HG03432 (cell line): ENCODE results near the gene TCF4.

Experiments
- ATAC-seq: cut with Tn5 transposase; IDR thresholded peaks from one replicate; pipeline ENCODE4 v1.9.1; 2021; ENCODE audit warnings: mild to moderate bottlenecking, moderate library complexity; ENCODE audit not compliant: unreplicated experiment

The TCF4 gene

DNA sequence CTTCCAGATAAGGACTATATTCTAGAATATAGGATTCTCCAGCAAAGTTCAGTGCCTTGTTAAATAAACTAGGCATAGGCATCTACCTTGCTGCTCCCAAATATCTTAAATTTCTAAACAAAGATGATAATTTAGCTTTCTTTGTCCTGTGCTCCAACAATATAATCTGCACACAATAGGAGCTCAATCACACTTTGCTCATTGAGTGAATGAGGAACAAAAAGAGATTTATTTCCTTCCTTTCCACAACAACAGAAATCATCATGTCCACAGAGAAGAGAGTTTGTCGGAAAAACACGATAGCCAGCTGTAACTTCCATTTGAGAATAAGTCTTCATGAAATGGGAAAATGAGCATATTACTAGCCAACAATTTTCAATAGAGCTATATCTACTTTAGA, 256.7 kb downstream of the TCF4 start:
- ATAC-seq: no peak

DNA sequence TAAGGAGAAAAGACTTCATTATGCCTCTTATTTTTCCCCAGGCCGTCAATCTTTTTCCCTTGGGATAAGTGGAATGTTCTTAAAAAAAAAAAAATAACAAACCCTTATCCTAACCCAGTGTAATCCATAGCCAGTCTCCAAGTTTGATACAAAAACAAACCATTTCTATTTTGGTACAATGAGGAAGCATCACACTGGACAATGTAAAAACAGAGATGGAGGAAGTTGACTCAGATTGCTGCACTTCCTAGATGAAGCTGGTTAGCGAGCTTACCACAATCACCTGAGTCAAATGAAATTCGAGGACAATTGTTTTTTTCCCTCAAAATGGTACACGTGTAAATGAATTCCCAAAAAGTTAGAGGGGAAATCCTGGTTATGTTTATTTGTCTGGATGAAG, 259.7 kb downstream of the TCF4 start:
- ATAC-seq: peak; percentile 34

DNA sequence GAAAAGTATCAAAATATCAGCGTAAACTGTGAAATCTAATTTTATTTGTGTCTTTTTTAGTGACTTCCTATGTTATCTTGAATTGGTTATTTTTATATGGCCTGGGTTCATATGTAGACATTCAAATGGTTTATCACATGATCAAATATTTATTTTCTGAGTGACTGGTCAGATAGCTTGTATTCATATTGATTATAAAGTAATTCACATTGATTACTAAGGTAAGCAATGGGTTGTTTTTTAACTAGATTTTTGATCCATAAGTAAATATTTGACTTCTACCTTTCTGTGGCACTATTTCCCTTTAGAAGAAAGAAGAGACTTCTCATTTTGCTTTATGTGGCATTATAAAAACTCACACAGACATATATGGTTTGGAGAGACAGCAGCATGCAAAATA, 260.5 kb downstream of the TCF4 start:
- no peak for ATAC-seq

DNA sequence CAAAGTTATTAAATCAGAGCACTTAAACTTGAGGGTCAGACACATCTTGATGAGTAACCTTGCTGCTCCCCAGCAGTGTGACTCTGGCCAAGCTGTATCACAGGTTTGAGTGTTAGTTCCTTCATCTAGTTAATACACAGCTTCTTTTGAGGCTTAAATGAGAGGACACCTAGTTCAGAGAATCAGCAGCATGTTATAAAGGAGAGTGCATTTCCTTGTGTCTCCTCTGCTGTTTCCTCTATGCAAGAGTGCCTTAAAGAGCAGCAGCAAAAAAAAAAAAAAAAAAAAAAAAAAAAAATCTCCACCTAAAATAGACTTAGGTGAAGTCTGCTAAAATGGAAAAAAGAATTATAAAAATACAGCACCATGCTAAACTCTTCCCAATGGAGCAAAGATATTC, 261.9 kb downstream of the TCF4 start:
- ATAC-seq: no peak

DNA sequence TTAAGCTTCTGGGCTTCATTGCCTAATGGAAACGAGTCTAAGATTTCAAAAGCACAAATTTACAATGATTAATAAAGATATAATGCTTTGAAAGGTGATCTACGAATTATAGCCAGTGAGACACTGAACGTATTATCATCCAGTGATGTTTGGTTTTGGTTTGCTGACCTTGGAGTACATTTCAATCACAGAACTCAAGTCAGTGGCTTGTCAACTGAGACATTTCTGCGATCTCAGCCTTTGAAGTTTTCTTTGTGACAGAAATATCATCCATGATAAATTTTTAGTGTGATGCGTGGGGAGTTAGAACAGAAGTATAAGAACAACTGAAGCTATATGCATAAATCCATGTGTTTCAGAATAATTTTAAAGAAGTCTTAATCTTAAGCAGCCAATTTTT, 263.8 kb downstream of the TCF4 start:
- no peak for ATAC-seq

DNA sequence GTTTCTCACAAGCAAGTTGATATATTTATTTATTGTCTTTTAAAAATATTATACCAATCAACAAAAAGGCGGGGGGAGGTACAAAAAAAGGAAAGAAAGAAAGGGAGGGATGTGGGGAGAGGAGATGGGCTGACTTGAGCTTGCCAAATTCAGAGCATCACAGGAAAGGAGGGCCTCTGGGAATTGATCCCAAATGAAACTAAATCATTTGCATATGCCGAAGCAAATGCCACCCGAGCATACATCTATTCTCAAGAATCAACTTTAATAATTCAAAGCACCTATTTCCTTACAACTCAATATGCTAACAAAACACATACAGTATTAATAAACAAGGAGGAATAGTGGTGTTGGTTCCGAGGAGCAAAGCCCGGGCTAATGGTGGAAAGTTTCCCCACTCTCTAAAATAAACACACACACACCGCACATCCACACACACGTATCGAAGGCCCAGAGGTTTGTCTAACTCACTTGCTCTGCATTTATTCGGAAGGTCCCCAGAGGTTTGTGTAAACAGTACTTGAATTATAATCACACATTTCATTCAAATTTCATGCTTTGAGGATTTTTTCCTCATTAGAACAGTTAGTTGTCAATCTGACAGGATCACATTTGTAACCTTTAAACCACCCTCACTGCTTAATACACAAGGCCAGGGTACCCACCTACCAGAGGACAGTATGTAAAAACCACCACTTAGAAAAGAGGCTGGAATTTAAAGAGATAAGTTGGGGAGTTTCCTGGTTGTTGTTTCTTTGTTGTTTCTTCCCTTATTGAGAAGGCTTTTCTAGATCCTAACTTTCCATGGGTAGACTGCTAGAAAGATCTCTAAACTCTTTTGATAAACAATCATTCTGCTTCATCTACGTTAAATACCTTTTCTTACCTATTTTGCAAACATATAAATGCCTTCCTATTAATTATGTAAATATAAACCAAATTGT, 264.7 kb downstream of the TCF4 start:
- ATAC-seq: no peak

DNA sequence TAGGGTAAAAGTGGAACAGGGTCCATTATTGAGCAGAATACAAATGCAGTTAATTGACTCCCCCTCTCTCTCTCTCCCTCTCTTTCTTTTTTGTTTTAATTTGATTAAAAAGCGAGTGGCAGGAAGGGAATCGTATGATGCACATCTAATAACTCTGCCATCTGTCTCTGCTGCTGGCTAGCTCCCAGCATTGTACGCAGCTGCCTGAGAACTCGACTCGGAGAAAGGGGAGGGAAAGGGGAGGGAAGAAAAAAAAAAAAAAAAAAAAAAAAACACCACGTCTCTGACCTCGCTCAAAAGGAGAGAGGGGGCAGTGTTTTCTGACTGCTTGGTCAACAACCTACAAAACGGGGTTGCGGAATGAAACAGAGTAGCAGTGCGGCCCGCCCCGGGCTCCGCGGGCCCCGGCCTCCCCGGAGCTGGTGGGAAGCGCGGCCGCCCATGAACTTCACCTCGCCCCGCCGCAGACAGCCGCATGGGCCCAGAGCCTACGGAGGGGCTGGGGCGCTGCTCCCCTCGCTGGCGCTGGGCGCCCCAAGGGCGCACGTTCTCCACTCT, 265.7 kb downstream of the TCF4 start:
- ATAC-seq: peak; percentile 65

DNA sequence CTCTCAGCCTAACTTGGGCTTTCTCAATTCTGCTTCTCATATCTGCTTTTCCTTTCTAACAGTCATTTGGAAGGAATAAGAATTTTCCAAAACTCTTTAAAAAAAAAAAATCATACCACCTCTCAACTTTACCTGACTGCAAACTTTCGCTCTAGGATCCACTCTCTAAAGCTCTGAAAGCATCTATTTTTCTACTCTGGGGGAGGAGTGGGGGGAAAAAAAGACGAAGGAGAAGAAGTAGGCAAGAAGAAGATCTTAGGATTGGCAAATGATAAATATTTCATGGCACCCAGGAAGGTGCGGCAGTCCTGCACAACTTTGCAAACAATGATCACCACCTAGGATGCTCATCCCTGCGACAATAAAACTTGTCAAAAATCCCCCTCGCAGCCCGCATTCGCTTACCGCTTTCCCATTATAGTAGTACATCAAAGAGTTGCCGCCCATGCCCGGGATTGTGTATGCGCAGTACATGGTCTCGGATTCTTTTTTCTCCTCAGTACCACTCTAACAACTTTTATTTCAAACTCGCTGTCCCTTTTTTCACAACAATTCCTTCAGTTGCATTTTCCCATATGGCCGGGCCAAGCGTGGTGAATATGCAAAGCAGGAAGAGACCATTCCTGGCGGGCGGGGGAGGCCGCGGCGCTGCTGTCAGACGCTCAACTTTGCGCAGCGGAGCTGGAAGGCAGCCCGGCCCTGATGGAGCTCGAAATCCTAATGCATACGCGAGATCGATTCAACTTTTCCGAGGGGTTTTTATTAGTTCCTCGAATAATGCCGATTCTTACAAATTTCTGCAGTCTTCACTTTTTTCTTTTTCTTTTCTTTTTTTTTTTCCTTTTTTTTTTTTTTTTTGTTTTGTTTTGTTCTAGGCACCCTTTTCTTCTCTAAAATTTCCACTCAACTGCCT, 266.5 kb downstream of the TCF4 start:
- ATAC-seq: peak; percentile 73

DNA sequence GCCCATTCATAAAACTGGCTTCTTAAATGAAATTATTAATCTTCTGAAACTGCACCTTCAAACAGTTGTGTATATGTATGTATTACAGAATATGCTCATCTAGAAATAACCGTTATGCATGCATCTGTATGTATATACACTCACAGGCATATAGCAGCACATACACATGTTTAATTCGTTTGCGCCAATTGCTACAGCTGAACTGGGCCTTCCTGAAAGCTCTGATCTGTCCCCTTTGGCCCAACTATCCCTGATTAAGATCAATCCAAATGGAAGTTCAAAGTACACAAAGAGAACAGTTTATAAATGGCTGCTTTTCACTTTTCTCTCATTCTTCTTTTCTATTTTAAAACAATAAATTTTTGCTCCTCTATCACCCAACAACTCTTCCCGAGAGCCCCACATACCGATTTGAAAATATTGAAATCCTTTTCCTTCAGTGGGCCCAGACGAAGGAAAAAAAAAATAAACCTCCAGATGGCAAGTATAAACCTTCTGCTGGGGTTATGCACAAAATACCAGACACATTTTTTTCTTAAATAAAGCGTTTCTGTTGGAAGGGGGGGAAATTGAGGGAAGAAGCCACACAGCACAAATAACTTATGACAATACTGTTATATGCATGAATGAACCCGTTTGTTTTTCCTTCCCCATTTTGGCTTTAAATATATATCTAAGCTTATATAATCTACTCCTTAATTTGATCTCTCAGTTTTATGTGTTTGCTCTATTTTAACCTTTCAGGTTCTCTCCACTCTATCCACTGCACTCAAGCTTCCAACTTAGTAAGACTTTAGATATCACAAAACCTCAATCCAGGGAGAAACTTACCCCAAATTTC, 267.3 kb downstream of the TCF4 start:
- no peak for ATAC-seq

DNA sequence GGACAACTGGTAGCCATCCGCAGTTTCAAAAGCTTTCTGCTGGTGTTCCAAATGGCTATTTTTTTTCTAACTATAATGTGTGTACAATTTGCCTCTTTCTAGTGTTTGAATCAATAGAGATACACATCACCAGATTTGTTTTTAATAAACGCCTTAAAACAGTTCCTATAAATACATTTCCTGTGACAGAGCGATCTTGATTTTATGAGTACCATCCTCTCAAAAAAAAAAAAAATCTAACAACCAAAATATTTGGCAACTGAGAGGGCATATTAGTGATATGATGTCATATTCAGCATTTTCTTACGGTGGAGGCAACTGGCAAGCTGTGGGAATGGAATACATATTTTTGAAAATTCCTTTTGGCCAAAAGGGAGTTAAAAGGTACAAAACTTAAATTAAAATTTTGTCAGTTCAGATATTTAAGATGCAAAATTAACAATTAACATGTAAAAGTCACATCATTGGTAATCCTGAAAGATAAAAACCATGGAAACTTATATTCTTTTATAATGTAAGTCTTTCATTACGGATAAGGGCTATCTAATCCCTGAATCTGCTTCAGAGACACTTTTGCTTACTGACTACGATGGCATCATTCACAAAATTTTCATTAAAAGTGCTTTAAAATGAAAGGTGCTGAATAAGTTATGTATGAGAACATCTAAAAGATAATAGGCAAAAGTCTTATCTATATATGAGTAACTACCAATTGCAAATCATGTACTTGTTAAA, 268.4 kb downstream of the TCF4 start:
- no peak for ATAC-seq

DNA sequence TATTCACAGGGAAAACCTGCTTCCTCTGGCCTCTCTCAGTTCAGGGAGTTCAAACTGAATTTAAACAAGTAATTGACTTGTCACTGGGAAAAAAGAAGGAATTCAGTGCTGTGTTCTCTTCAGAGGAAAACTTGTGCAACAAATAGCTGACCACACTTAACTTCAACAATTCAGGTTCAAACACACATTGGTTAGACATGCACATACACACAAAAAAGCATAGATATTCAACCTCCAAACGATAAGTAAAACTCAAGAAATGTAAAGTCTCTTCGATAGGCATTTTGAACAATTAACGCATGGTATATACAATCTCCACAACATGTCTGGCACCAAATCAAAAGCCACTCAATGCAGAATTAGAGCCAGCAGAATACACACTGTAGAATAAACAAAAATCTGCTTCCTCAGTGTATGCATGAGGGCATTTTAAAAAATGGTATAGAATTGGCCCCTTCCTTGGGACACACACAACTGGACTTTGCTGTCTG, 269.0 kb downstream of the TCF4 start:
- ATAC-seq: no peak

DNA sequence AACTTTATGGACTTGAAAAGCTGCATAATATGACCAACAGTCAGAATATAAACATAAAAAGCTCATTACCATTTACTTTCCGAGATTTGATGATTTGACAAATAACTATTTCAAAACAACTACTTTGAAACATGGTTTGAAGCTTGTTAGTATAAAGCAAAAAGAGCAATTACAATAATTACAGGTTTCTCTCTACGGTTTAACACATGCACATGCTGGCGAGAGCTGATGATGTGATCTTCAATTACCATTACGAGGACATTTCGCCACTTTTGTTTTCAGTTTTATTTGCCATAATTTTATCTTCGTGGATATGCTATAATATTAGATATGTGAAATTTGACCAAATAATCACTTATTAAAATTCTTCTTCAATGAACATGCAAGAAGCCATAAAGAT, 270.1 kb downstream of the TCF4 start:
- ATAC-seq: no peak

DNA sequence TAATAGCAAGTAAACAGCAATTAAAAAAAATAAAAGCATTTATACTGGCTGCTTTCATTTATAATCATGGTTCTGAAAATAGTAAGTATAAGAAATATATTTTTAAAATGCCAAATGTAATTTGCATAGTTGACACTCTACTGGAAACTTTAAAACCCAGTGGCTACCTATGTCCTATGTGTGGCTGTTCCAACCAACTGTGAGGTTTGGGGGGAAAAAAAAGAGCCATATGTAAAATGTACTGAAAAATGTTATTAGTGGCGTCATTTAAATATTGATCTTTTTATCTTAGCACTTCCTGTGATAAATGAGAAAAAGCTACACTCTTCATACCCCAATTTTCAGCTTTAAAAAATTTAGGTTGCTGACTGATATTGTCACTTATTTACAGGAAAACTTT, 270.7 kb downstream of the TCF4 start:
- no peak for ATAC-seq

DNA sequence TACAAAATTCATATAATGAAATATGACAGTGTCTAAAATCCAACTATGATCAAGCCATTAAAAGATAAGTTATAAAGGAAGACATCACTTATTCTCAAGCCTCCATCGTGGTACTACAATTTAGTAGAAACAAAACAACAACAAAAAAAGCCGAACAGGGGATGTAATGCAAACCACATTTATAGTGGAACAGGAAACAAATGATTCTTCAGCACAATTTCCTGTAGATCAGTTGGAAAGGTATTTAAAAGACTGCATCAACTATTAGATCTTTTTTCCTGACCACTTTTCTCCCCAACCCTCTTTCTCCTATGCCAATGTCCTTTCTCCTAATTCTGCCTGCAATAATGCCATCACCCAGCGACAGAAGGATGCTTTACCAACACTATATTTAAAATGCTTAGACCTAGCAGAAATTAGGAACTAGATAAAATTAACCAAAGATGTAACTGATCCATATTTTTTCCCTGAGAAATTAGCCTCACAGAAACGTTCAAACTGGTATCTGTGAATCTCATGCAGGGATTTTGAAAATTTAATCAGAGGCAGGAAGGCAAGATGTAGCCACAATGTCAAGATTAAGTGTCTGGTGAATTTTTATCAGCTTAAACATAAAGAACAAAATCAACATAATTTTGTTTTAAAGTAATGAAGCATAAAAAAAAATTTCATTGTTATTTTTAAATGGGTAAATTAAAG, 271.4 kb downstream of the TCF4 start:
- ATAC-seq: no peak

DNA sequence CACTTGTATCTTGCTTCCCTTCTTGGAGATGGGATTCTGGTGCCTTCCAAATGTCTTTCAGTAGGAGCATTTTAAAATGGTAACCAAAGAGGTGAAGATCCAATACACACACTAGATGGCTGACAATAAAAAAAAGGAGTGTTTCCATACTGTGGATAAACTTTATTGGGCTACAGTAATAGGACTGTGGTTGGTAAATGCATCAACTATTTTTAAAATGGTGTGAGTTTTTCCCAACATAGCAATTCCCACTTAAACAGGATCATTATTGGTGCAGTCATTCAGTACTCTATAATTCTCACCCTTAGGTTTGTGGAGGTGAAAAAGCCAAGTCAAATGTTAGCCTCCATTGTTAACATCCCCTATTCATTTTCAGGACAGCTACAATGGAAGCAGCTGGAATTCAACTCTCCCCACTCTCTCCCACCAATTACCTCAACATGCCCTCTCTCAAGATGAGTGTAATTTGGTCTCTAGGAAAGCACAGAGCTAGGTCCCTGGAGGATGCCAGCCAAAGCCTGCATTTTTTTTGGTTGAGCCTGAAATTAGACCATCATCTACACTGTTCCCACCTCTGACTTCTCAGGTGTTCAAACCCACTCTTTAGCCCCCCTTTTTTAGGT, 273.3 kb downstream of the TCF4 start:
- no peak for ATAC-seq

DNA sequence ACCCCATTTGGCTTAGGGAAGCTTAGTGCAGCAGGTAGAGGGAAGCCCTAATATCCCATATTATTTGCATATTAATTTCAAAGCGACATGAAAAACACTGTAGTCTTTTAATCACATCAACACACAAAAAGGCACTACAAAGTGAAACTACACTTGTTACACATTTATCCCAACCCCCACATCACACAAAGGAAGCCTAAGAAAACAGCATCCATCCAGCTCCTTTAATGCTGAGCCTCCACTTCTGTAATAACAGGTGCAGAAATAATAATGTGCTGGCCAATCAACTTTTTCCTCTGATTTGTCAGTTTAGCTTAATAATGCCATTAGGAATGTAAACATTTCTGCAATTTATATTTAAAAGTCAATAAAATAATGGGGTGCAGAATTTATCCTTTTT, 274.0 kb downstream of the TCF4 start:
- ATAC-seq: no peak

DNA sequence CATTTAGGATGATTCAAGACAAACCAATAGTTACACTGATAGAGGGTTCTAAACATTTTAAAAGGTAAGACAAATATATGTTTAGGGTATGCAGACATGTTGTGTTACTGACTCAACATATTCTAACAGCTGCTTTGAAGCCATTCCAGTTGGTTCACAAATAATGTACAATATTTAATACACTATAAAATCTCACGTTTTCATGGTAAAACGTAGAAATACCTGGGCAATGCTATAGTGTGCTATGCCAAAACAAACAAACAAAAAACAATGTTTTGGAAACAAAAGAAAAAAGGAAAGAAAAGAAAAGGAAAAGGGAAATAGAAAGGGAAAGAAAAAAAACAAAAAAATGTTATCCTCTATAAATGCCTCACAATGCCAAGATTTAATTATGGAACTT, 277.1 kb downstream of the TCF4 start:
- ATAC-seq: no peak

DNA sequence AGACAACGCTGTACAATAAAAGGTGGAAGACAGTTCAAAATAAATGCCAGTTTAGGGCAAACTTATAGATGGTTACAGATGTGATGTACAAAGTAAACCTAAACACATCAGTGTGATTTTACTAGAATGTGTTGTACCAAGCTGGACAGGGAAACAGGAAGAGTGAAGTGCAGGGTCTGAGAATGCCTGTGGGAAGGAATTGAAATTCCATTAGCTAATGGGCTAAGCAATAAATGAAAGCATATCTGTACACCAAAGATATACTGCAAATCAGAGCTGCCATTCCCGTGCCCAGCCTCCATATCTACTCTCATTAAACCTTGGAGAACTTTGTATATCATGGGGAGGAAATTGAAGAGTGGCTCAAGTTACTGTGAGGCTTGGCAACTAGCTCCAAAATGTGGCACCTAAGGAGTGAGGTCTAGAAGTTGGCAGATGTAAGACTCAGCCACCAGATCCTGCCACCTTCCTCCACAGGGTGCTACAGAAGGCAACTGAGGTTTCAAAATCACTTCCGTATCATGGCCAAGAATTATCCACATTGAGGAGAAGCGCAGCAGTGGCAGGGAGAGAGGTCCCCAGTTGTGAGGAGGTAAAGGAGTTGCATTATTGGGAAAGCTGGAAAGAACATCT, 277.8 kb downstream of the TCF4 start:
- no peak for ATAC-seq
